ELR (cell line): ENCODE data around the gene AFG1L.
"Not testable (repeated sequence)": the region's sequence is repeated elsewhere in the genome, so short reads cannot be mapped to it uniquely, and the experiment has no call there.

Source experiments
- DNase-seq: peaks from one replicate; pipeline ENCODE4 v3.0.0-alpha.2; 2015; ENCODE audit warnings: low read depth

The AFG1L gene

DNA sequence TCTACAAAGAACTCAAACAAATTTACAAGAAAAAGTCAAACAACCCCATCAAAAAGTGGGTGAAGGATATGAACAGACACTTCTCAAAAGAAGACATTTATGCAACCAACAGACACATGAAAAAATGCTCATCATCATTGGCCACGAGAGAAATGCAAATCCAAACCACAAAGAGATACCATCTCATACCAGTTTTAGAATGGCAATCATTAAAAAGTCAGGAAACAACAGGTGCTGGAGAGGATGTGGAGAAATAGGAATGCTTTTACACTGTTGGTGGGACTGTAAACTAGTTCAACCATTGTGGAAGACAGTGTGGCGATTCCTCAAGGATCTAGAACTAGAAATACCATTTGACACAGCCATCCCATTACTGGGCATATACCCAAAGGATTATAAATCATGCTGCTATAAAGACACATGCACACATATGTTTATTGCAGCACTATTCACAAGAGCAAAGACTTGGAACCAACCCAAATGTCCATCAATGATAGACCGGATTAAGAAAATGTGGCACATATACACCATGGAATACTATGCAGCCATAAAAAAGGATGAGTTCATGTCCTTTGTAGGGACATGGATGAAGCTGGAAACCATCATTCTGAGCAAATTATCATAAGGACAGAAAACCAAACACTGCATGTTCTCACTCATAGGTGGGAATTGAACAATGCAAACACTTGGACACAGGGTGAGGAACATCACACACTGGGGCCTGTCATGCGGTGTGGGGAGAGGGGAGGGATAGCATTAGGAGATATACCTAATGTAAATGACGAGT lies 121.4 kb downstream of the AFG1L start:
- DNase-seq: not testable (repeated sequence)

DNA sequence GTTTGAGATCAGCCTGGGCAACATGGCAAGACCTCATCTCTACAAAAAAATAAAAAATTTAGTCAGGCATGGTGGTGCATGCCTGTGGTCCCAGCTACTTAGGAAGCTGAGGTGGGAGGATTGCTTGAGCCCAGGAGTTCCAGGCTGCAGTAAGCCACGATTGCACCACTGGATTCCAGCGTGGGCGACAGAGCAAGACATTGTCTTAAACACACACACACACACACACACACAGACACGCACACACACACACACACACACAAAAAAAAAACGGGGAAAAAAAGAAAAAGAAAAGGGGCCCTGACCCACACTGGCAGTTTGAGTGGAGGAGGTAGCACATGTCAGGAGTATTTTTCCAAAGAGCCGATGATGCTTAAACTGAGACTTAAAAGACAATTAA lies 122.2 kb downstream of the AFG1L start:
- DNase-seq: no peak

DNA sequence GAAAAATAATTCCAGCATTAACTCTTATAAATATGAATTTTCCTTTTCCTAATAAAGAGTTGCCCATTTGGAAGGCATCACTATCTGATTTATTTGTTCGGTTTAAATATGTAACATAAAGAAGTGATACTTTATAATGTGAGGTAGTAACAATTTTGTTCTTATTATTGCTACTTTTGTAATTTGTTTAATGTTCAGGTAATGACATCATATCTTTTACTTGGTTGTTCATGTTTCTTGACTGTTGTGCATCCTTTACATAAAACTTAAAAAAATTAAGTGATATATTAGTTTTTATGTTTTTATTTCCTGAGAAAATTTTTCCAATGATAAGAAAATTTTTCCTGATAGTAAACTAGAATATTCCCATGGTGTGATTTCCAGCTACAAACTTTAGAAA lies 124.6 kb downstream of the AFG1L start:
- no peak for DNase-seq

DNA sequence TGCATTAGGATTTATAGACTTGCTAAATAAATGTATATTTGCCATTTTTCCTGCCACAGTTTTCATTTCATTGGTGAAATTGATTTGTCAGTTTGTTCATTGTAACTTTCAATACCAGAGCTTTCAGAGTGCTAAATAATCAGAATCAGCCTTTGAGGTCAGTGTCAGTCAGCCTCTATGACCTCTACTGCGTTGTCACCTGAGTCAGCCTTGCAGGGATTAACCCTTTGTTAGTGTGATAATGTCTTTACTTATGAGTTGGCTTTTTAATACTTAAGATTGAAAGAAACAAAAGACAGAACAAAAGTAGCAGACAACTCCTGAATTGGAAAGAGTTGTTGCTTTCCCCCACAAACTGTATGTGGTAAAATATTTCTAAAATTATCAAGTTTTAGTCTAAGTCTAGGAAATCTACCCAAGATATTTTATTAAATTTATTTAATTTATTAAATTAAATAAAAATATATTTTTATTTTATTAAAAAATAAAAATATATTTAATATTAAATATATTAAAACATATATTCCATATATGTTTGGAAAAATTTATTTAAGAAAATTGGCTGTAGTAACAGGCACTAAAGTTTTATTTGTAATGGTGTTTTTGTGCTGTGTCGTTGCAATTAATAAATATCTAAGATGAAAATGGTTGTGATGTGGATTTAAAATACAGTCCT lies 125.2 kb downstream of the AFG1L start:
- DNase-seq: no peak

DNA sequence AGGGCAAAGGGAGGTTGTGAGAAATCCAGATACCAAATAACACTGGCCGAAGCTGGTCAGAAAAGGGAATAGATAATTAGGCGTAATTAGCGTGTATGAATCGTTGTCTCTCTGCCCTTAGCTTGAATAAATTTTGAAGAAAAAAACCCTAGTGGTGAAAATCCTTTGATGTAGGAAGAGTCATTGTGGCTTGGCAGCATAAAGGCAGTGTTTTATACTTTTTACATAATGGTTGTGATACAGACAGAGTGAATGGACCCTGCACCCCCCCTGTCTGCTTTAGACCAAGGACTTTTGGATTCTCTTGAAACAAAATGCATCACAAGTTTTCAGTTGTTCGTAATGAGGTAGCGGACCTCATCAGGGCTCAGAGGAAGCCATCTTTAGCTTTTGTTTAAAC lies 126.5 kb downstream of the AFG1L start:
- DNase-seq: no peak

DNA sequence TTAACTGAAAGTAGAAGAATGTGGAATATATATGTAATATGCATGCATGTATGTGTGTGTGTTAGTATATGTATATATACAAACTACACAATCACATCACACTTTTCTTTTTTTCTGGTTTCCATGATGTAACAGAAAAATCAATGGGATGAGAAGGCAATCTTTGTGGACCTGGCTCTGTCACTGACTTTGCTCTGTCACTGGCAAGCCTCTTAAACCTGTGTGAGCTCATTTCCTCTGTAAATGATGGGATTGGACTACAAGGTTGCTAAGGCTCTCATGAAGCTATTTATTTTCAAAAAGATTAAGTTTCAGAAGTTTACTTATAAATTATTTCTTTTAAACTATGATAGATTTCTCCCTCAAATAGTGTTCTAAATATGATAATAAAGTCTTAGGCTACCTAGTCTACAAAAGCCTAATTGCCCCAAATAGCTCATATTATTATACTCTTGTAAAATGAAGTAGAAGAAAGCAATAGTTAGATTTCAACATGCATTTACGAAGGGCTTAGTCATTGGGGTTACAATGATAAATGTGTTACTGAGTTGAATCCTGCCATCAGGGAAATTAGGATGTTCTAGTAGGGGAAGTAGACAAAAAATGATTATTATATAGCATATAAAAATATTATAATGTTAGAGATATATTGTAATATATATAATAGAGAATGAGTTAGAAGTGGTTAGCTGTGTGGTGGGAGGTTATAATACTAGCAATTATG lies 129.3 kb downstream of the AFG1L start:
- DNase-seq: peak; percentile 6

DNA sequence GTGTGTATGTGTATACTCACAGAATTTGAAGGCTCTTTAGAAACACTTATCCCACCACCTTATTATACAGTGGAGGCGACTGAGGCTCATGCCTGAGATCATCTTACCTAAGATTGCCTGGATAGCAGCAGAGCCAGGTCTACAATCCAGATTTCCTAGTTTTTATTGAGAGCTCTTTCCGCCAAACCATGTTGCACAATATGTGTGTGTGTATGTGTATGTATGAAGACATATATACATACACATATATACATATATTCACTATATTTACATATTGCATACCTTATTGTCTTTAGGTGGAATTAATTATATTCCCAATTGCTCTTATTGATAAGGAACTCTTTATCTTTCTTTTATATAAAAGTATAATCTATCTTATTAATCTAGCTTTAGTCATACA lies 130.6 kb downstream of the AFG1L start:
- DNase-seq: no peak

DNA sequence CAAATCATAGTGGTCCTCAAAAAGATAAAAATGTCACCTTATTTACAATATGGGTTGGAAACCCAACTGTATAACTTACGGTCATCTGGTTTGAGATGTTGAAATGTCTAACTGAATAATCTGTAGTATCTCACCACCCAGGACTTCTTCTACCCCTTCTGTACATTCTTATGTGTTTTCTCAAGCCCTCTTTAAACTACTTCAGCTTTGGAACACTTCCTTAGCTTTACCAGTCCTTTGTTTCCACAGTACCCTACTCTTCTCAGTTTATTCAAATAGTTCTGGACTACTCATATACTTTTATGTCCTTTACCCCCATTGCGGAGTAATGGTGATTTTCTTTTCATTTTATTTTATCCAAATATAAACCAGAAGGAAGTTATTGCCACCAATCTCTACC lies 137.3 kb downstream of the AFG1L start:
- no peak for DNase-seq

DNA sequence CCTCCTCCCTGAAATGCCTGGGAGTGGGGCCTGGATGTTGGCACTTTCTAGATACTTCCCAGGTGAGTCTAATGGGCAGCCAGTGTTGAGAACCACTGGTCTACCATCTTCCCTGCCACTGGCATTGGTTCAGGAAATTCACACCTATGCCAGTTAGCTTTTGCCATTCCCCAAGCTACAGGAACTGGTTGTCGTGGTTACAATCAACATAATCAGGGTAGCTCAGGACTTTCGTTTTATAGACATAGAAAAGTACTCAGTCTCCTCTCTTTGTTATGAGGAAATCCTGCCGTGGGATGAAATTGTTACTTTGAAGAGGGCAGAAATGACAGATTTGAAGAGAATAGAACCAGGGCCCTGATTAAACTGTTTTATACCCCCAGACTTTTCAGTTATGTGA lies 137.9 kb downstream of the AFG1L start:
- DNase-seq: no peak

DNA sequence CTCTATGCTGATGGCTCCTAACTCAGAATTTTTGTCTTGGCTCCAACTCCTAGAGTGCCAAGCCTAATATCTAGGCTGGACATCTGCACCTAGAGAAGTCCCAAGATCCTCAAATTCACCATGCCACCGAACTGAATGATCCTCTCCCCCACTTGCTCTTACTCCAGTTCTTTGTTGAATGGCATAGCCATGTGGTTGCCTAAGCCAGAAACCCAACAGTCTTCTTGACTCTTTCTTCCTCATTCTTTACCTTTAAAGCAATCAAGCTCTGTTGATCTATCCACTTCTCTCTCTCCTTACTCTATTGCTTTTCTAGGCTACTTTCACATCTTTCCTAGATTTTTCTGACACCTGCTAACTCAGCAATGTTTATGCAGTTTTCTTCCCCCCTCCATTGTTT lies 139.4 kb downstream of the AFG1L start:
- DNase-seq: no peak

DNA sequence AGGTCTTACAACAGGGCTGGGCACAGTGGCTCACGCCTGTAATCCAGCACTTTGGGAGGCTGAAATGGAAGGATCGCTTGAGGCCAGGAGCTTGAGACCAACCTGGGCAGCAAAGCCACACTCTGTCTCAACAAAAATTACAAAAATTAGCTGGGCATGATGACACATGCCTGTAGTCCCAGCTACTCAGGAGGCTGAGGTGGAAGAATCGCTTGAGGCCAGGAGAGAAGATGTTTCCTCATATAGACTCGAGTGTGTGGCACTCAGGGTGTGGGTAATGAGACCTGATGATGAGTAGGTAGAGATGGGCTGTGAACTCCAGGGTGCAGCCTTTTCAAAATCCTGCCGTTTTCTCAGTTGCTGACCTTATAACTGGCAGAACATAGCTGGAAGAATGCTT lies 140.5 kb downstream of the AFG1L start:
- DNase-seq: no peak

DNA sequence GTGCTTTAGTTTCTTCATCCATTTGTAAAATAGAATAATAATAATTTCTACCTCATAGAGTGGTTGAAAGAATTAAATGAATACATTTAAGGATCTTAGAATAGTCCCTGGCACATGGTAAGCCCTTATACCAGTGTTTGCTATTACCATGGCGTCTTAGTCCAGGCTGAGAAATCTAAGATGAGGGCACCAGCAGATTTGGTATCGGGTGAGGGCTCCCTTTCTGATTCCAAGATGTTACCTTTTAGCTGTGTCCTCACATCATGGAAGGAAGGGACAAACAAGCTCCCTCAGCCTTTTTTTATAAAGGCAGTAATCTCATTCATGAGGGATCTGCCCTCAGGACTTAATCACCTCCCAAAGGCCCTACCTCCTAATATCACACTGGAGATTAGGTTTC lies 141.9 kb downstream of the AFG1L start:
- DNase-seq: no peak

DNA sequence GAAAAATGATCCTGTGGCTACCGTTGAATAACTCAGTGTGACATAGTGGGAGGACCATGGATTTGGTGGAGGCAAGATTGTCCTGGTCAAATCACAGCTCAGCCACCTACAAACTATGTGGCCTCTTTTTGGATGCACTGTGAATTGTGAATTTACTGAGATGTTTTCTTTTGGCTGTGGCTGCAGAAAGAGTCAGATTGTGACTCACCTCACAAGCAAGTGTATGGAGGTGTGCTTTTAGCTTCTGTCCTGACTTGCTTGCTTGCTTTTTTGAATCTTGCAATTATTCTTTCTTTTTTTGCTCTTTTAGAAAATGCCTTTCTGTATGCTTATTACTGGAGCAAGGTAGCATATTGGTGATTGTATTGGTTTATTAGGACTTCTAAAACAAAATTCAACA lies 143.0 kb downstream of the AFG1L start:
- peak; percentile 11 for DNase-seq

DNA sequence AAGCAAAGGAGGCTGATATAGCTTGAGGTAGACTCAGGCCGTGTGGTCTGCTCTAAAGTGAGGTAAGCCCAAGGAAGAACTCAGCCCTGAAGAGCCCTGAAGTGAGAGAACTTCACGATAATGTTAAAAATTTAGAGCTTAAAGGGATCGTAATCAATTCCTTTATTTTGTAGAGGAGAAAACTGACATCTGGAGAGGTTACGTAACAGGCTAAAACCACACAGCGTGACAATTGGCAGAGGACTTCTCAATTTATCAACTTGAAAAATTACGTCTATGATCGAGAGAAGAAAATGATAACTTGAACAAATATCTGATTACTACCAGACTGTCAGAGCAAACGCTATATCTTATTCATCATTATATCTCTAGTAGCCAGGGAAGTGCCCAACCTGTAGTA lies 144.1 kb downstream of the AFG1L start:
- DNase-seq: no peak

DNA sequence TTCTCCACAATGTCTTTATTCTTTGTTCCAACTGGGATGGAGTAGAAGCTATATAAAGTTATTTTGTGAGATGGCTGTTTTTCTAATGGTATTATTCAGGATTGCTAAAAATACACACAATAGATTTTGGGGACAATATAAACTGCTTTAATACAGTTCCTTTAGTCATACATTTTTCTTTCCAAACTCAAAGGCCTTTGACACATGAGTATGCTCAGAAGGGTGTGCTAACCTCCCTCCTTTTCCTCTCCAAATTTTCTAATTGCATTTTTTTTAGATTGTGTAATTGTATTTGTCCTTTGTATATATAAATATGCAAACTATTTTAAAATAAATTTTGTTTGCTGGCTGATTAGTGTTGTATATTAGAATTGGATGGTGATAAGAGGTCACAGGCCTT lies 146.3 kb downstream of the AFG1L start:
- DNase-seq: no peak

DNA sequence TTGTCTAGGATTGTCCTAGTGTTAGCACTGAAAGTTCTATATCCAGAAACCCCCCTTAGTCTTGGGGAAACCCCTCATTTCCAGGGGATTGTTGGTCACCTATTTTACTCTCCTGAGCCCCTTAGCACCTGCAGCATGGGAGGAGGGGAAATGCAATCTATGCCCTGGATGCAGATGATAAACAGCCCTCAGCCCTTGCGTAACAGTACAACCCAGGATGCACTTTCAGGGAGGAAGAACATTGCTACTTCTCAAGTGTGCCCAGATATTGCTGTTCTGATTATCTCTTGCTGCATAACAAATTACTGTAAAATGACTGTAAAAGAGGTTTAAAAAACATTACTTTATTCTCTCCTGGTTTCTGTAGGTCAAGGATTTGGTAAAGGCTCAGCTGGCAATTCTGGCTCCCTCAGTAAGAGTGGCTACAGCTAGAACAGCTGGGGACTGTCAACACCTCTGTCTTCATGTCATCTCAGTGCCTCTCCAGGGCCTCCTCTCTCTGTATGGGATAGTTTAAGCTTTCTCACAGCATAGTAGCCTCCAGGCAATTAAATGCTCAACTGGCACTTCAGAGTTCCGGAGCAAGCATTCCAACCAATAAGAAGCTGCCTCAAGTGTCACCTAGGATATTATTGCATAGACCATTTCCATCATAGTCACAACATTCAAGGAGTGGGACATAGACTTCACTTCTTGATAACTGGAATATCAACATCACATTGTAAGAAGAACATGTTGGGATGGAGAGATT lies 148.1 kb downstream of the AFG1L start:
- no peak for DNase-seq

DNA sequence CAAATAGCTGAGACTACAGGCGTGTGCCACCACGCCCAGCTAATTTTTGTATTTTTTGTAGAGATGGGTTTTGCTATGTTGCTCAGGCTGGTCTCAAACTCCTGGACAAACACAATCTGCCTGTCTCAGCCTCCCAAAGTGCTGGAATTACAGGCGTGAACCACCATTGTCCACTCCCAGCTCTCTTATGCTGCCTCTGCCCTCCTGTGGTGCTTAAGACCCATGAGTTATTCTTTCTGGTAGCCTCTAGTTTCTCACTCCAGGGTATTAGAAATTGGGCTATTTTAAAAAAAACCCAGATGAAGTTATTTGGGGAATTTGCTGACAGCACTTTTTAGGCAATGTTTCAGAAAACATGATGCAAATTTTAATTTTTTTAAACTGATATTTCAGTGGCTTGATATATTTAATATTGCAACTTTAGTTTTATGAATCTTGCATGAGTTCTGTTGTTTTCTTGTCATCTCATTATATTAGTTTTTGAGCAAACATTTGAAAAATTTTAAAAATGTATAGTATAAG lies 151.8 kb downstream of the AFG1L start:
- no peak for DNase-seq

DNA sequence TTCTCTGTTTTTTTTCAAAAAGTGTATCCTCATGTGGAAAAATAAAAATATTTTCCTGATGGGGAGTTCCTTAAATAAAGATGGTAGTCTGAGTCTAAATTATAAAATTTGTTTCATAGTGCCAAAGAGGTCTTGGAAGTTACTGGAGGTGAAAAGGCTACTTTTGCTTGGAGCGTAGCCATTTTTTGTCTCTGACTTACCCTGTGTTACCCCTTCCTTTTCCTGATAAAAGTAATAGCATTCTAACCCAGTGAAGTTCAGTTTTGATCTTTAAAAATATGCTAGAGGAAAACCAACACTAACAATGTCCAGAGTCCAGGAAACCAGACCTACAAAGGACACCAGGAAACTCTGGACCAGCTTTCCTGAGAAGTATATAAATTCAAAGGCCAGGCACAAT lies 153.6 kb downstream of the AFG1L start:
- no peak for DNase-seq

DNA sequence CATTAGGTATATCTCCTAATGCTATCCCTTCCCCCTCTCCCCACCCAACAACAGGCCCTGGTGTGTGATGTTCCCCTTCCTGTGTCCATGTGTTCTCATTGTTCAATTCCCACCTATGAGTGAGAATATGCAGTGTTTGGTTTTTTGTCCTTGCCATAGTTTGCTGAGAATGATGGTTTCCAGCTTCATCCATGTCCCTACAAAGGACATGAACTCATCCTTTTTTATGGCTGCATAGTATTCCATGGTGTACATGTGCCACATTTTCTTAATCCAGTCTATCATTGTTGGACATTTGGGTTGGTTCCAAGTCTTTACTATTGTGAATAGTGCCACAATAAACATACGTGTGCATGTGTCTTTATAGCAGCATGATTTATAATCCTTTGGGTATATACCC lies 154.9 kb downstream of the AFG1L start:
- DNase-seq: not testable (repeated sequence)

DNA sequence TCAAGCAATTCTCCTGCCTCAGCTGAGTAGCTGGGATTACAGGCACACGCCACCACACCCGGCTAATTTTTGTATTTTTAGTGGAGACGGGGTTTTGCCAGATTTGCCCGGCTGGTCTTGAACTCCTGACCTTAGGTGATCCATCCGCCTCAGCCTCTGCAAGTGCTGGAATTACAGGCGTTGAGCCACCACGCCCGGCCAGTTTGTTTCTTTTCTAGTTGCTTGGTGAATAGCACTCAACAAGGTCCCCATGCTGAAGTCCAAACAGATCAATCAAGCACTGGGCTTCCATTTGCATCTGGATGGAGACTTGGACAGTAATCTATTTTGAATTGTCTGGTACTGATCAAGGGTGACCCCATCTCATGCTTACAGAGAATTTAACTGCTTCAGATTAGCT lies 157.0 kb downstream of the AFG1L start:
- no peak for DNase-seq

DNA sequence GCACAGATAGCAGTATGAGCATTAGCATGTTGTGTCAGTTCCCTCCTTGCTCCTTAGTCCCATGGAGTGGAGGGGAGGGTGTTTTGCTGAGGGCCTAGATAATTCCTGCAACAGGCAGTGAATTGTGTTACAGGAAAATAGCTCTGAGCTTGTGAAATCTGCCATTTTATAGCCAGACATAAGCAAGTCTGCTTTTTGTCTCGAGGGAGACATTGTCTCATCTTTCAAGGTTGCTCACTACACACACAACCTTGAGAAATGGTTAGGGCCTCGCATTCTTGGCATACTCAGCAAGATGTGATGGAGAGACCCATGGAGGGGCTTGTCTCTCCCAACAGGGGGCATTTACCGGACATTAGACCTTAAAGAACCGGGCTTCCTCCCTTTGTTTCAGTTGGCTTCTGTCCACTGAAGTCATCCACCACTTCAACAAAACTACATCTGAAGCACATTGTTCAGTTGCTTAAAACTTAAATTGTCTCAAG lies 157.9 kb downstream of the AFG1L start:
- DNase-seq: no peak

DNA sequence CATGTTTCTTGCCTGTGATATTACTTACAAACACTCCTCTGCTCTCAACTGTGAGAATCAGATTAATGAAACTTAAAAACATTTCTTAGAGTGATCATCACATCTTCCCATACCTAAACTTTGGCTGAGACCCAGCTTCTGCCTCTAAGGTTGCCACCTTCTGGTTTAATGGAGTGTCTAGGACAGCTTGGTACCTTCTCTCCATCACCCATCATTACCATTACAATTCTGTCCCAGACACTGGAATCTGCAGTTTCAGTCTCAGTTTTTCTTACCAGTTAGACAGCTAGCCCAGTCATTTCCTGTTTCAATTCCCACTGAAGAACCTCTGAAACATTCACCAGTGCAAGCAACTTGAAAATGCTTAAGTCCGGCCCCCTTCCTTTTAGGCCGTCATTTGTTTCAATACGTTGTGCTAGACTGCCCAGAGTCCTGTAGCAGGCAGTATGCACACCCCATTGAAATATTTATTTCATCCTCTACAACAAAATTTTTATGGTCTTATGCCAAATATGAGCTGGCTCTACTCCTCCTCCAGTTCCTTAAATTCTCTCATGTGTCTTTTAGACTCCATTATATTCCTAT lies 158.8 kb downstream of the AFG1L start:
- DNase-seq: peak; percentile 63
